Activated CD8-positive, alpha-beta T cell treated with anti-CD3 and anti-CD28 coated beads for 36 hours (primary cell): ENCODE measurements around the gene PLCB3. TPM values are rescaled to one million over a fixed set of nuclear protein-coding genes. Genes with fewer than 3 reads are reported as not detected.

Source experiments
- ATAC-seq: fragments of 200-7000 bp; cut with Tn5 transposase; one replicate; pipeline ENCODE4 v1.10.0; 2021; ENCODE audit warnings: mild to moderate bottlenecking, moderate library complexity
- CTCF ChIA-PET: fragments of 350-600 bp; sonication (Branson Sonifier 250); formaldehyde crosslinking; loops from one replicate; lab custom pipeline; 2021; ENCODE audit warnings: antibody characterized with exemption; lab: Charles Lee
- POLR2A ChIA-PET: fragments of 350-600 bp; sonication (Branson Sonifier 250); formaldehyde crosslinking; loops from one replicate; lab custom pipeline; 2021; ENCODE audit warnings: antibody characterized with exemption; lab: Charles Lee
- DNase-seq: peaks from one replicate; pipeline ENCODE4 v3.0.0-alpha.2; 2020
- H3K27ac Mint-ChIP-seq: one replicate; pipeline ENCODE4 v1.8.0; 2021; ENCODE audit warnings: mild to moderate bottlenecking, mixed read lengths
- H3K27me3 Mint-ChIP-seq: one replicate; pipeline ENCODE4 v1.8.0; 2021; ENCODE audit warnings: mixed read lengths
- H3K36me3 Mint-ChIP-seq: one replicate; pipeline ENCODE4 v1.8.0; 2021; ENCODE audit warnings: low read depth, mixed read lengths
- H3K4me1 Mint-ChIP-seq: one replicate; pipeline ENCODE4 v1.8.0; 2021; ENCODE audit warnings: low read depth, mixed read lengths
- H3K4me3 Mint-ChIP-seq: one replicate; pipeline ENCODE4 v1.8.0; 2021; ENCODE audit warnings: mild to moderate bottlenecking, moderate library complexity, mixed read lengths
- H3K9me3 Mint-ChIP-seq: one replicate; pipeline ENCODE4 v1.8.0; 2021; ENCODE audit warnings: mixed read lengths
- intact Hi-C: fragments of 100-400 bp; cut with micrococcal nuclease; formaldehyde crosslinking; loops from one replicate; pipeline ENCODE4 v1.10.0; 2022
- total RNA-seq, 2 experiments: library from RNA; stranded (reverse); gene quantifications; one replicate each; pipeline ENCODE4 v1.2.3, GENCODE V29; 2021
- TF ChIP-seq, protein P1 (sequence below): fragments of 200-600 bp; IDR thresholded peaks from one replicate; pipeline ENCODE4 v1.8.0; 2022; ENCODE audit warnings: antibody characterized with exemption, mild to moderate bottlenecking

The PLCB3 gene
- total RNA-seq, 2 experiments from 2014 or later = 8.7 to 9.6 TPM

GRCh38 chr11:64224151-64224890 lies 27.0 kb upstream of the PLCB3 start:
- DNase-seq (no peak), ATAC-seq (no peak)
- intact Hi-C loops = no loop called here
- ChIA-PET POLR2A (interaction anchor here (0.6 to 6.0 kb wide), 16 partner anchors 7 to 1789 kb away, joined by 3 to 151 read pairs (median 6); partner anchors contain the start of genes FERMT3, FKBP2 and STIP1), CTCF (interaction anchor here (1.1 to 5.3 kb wide), 5 partner anchors 12 to 118 kb away, joined by 3 to 45 read pairs (median 4); partner anchors contain the start of gene FERMT3)
- TF ChIP-seq, protein P1, sequence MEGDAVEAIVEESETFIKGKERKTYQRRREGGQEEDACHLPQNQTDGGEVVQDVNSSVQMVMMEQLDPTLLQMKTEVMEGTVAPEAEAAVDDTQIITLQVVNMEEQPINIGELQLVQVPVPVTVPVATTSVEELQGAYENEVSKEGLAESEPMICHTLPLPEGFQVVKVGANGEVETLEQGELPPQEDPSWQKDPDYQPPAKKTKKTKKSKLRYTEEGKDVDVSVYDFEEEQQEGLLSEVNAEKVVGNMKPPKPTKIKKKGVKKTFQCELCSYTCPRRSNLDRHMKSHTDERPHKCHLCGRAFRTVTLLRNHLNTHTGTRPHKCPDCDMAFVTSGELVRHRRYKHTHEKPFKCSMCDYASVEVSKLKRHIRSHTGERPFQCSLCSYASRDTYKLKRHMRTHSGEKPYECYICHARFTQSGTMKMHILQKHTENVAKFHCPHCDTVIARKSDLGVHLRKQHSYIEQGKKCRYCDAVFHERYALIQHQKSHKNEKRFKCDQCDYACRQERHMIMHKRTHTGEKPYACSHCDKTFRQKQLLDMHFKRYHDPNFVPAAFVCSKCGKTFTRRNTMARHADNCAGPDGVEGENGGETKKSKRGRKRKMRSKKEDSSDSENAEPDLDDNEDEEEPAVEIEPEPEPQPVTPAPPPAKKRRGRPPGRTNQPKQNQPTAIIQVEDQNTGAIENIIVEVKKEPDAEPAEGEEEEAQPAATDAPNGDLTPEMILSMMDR = no peak
- Mint-ChIP-seq H3K4me3 (peak overlapping the region; percentile 89), H3K9me3 (no peaks in the 10 kb centered on the region), H3K27me3 (no peaks in the 10 kb centered on the region), H3K27ac (peak overlapping the region; percentile 59), H3K4me1 (peaks cover 22% of the 10 kb centered on the region), H3K36me3 (peaks cover 11% of the 10 kb centered on the region)

DNA sequence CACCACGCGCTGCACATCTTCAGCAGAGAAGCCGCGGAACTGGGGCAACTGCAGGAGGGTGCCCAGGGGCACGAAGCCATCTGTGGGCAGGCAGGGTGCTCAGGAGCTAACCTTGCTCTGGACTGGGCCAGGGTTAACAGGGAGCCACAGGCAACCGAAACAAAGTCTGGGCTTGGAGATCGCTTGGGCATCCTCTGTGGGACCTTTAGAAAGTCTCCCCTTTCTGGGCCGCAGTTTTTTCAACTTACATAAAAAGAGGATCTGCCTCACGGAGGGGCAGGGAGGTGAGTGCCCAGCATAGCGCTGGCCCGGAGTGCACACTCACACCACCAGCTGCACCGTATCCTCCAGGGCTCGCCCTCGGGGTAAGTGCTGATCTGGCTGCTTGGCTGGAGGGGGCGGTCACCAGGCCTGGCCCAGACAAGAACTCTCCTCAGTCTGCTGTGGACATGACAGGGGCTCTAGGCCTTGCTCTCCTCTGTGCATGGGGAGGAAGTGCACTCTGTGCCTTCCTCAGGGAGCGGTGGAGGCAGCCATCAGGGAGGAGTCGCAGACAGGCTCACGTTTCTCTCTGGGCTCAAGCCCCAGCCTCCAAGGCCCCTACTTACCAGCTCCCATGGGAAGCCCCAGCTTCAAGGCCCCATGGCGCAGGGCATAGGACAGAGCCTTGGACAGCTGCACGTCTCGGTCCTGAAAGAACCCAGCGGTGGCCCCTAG lies 26.3 kb upstream of the PLCB3 start:
- CTCF ChIA-PET = interaction anchor here (1.3 to 5.3 kb wide), 5 partner anchors 8 to 118 kb away, joined by 3 to 45 read pairs (median 6); partner anchors contain the start of gene FERMT3
- DNase-seq = no peak
- intact Hi-C loops = no loop called here

DNA sequence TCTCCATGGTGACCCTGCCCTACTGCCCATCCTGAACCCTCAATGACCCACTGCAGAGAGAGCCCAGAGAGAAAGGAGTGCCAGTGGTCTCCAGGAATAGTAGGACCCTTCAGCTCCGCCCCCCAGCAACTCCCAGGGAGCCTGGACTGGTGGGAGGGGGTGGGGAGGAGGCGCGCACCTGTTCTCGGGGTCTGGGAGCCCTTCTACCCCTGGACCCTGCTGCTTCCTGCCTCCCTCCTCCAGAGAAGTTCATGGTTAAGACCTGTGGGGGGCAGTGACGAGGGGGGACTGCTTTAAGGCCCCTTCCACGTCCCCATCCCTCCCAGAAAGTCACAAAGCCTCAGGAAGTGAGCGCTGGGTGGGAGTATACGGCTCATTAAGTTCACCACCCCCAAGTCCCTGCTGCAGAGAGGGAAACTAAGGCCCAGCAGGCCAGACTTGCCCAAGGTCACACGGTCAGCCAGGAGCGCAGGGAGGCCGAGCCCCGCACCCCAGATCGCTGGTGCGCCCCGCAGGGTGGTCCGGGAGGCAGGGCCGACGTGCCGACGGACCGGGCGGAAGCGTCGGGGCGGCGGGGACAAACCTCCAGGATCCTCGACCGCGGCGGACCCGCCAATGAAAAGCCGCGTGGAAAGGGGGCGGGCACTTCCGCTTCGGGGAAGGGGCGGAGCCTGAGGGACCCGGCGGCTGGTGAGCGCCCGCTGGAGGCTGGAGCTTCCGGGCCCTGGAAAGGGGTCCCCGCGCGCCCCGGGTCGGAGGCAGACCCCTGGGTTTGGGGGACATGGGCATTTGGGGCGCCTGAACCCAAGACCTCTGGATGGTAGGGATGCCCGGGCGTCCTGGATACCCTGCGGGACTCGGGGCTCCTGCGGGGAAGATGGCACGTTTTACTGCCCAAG lies 25.5 kb upstream of the PLCB3 start, which contains the start of the genes NUDT22 and TRPT1:
Gene NUDT22 (plus strand): TSS at position 667 of the 899 bp plus-strand sequence. CDS start 379 bp downstream, outside the sequence.
Gene TRPT1 (minus strand): TSS at position 579 of the 899 bp plus-strand sequence. CDS start 326 bp downstream, at position 253.
- ChIA-PET CTCF (interaction anchor here (1.0 to 5.3 kb wide), 11 partner anchors 9 to 79 kb away, joined by 3 to 45 read pairs (median 7); partner anchors contain the start of genes CATSPERZ, FERMT3 and PLCB3), POLR2A (interaction anchor here (0.7 to 6.0 kb wide), 11 partner anchors 9 to 78 kb away, joined by 3 to 151 read pairs (median 5); partner anchors contain the start of genes BAD, FERMT3, FKBP2 and STIP1)
- peaks cover 30% of the 10 kb centered on the region for H3K4me1 Mint-ChIP-seq
- peaks cover 12% of the 10 kb centered on the region for H3K36me3 Mint-ChIP-seq
- peak; percentile 71 for ATAC-seq
- H3K4me3 Mint-ChIP-seq = peak within 1 kb of the TSS; percentile 89
- H3K27me3 Mint-ChIP-seq = no peaks in the 10 kb centered on the region
- TF ChIP-seq, protein P1 = peak; percentile 42
- peak within 1 kb of the TSS; percentile 87 for H3K27ac Mint-ChIP-seq
- DNase-seq = peak; percentile 94
- H3K9me3 Mint-ChIP-seq = no peaks in the 10 kb centered on the region
- intact Hi-C loops = no loop called here

More for the DNA sequence above, 26.3 kb upstream of the PLCB3 start:
- POLR2A ChIA-PET = interaction anchor here (0.6 to 6.0 kb wide), 9 partner anchors 9 to 1788 kb away, joined by 3 to 151 read pairs (median 7); partner anchors contain the start of genes FERMT3 and FKBP2
- Mint-ChIP-seq H3K9me3 (no peaks in the 10 kb centered on the region), H3K4me3 (peak overlapping the region; percentile 89), H3K4me1 (peaks cover 28% of the 10 kb centered on the region), H3K27me3 (no peaks in the 10 kb centered on the region), H3K27ac (peak overlapping the region; percentile 87), H3K36me3 (peaks cover 12% of the 10 kb centered on the region)
- ATAC-seq = no peak
- TF ChIP-seq, protein P1 = no peak

GRCh38 chr11:64226507-64227051 lies 24.8 kb upstream of the PLCB3 start:
- H3K9me3 Mint-ChIP-seq = no peaks in the 10 kb centered on the region

More at GRCh38 chr11:64226507-64227051, 24.8 kb upstream of the PLCB3 start:
- CTCF ChIA-PET = interaction anchor here (1.0 to 5.3 kb wide), 11 partner anchors 9 to 78 kb away, joined by 3 to 45 read pairs (median 7); partner anchors contain the start of genes CATSPERZ, FERMT3 and PLCB3
- POLR2A ChIA-PET = interaction anchor here (0.6 to 6.0 kb wide), 12 partner anchors 11 to 78 kb away, joined by 3 to 151 read pairs (median 5); partner anchors contain the start of genes BAD, FERMT3, FKBP2 and PLCB3
- intact Hi-C loops = no loop called here
- peak; percentile 85 for DNase-seq
- Mint-ChIP-seq H3K36me3 (peaks cover 11% of the 10 kb centered on the region), H3K27ac (peak overlapping the region; percentile 85), H3K4me1 (peaks cover 33% of the 10 kb centered on the region), H3K4me3 (peak overlapping the region; percentile 89), H3K27me3 (no peaks in the 10 kb centered on the region)
- TF ChIP-seq, protein P1 = no peak
- ATAC-seq = peak; percentile 51
